ENCODE results near the gene RNF5.

Gene RNF5

DNA sequence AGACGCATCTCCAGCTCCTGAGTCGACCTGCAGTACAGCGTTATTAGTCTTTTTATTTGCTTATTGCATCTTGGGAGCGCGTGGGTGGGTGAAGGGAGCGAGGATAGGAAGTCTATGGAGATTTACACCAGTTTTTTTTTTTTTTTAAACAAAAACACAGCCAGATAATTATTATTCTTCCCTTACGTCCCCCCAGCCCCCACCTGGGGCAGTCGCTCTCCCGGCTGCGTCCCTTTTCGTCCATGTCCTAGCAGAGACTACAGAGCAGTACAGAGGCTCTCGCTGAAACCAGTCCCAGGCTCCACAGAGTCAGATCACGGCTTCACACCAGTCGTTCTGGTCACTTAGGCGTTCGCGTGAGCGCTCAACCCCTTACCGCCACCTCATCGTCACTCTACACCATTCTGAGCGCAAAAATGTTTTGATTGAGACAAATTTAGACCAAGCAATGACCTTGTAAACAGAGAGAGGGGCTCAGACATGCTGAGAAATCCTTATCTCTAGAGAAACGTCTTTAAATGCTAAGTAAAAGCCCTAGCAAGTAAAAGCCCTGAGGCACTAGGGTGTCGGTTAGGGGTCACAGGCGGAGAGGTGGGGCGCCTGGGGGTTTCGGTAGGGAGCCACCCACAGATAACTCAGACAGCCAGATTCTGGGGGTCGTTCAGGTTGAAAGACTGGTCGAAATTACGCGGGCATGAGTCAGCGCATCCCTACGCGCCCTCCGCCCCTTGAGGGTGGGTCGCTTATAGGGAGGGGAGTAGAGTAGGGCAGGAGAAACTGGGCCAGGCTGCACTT lies 25.2 kb upstream of the RNF5 start:
- no peak for DNase-seq

DNA sequence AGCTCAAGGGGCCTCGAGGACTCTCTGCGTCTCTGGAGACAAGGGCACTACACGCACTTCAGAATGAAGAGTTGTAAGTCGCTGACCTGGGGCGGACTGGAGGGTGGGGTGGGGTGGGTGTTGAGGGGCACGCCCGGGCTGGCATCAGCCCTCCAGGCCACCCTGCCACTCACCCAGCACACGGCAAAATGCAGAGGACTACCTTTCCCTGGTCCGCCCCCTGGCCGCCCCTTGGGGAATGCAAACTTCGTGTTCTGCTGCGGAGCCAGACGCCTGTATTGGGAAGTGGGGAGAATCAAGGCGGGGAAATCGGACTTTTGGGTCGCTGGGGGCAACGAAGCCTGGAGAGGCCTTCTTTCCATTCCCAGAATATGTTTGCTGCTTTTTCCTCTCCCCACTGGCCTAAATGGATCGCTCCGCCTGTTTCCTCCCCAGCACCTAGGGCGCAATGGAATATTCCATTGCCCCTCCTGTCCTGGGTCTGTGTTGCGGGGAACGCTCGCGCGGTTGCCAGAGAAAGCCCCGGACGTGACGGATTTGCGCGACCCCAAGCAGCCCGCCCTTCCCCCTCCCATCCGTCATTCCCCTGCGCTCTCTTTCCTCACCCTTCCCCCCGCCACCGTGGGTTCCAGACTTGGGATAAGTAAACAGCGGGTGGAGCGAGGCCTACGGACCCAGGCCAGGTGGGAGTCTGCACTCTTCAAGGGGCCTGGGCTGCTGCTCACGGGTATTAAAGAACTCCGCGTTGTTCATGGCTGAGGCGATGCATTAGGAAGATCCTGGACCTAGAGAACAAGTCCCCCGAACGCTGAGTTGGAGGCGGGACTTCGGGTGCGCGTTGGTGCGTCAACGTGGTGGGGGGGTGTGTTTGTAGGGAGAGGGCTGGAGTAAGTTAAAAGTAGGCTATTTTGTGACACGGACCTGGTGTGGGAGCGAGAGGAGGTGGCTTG lies 24.4 kb upstream of the RNF5 start, which contains the start of gene PPT2:
Gene PPT2 (plus strand): TSS at position 578 of the 950 bp plus-strand sequence. CDS start 454 bp downstream, outside the sequence.
- DNase-seq, result peak; percentile 69

DNA sequence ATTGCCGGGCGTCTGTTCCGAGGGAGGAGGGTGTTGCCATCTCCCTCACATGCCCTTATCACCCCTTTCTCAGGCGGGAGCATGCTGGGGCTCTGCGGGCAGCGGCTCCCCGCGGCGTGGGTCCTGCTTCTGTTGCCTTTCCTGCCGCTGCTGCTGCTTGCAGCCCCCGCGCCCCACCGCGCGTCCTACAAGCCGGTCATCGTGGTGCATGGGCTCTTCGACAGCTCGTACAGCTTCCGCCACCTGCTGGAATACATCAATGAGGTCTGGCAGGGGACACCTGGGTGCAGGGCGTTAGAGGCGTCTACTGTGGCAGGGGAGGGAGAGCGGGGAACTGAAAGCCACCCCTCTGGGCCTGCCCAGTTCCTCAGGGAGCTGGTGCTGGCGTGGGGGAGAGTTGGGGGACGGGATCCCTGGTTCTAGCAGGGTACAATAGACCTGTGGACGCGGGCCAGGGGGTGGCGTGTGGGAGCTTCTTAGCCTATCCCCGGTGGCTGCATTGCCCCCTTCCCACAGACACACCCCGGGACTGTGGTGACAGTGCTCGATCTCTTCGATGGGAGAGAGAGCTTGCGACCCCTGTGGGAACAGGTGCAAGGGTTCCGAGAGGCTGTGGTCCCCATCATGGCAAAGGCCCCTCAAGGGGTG lies 23.6 kb upstream of the RNF5 start:
- DNase-seq, result peak; percentile 57

DNA sequence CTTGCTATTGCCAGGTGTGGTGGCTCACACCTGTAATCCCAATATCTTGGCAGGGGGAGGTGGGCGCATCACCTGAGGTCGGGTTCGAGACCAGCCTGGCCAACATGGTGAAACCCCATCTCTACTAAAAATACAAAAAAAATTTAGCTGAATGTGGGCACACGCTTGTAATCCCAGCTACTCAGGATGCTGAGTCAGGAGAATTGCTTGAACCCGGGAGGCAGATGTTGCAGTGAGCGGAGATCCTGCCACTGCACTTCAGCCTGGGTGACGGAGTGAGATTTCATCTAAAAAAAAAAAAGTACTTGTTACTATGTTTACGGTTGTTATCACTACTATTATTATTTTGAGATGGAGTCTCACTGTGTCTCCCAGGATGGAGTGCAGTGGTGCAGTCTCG lies 21.3 kb upstream of the RNF5 start:
- DNase-seq, result no peak

DNA sequence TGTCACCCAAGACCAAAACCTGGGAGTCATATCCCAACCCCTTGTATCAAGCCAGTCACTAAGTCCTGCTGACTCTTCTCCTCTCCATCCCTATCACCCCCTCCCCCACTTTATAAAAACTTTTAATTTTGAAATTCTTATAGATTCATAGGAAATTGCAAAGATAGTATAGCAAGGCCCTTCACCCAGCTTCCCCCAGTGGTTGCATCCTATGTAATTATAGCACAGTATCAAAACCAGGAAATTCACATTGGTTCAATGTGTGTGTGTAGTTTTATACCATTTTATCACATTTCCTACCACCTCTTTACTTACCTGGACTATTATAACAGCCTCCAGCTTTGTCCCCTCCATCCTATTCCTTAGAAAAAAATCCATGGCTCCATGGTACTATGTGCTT lies 20.2 kb upstream of the RNF5 start:
- no peak for DNase-seq

DNA sequence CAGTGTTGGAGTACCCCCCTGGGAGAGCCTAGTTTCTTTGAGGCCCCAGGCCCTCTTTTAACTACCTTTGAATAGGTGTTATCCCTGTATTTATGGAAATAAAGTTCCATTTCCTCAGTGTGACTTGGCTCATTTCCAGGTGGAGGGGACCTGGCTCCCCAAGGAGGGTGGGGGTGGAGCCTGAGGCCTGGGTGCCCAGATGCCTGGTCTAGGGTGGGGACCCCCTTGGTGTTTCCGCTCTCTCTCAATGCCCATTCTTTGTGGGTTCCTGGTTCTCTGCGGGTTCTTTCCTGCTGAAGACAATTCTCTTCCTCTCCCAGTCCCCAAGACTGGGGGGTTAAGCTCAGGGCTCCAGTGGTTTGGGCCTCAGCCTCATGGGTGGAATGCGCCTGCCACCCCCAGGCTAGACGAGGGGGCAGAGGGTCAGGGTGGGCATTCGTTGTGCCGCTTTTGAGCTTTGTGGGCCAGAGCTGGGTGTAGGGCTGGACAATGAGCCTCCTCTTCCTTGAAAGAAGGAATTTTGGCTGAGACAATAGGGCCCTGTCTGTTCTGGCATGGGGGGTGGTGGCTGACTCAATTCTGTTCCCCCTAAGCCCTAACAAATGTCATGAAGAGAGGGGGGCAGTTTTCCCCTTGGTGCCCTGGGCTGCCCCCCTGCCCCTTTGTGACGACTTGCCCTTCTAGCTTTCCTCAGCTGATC lies 14.5 kb upstream of the RNF5 start:
- DNase-seq, result no peak

DNA sequence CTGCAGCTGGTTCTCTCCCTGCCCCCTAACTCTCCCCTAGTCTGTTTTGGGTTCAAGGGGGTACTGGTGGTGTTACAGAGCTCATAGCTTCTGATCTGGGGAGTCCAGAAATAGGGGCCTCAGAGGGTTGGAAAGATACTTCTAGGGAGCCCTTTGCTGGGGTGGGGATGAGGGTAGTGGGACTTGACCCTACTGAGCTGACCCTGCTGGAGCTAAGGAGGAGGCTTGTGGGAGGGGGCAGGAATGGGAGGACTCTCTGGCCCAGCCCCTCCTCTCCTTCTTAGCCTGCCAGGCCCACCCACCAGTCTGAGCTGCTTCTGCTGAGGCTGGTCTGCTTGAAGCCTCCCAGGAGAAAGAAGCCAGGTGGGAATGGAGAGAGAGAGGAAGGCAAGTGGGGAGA lies 13.9 kb upstream of the RNF5 start, which contains the start of gene EGFL8:
Gene EGFL8 (plus strand): TSS at position 301 of the 400 bp plus-strand sequence. CDS start 1,571 bp downstream, outside the sequence.
- DNase-seq, result no peak

DNA sequence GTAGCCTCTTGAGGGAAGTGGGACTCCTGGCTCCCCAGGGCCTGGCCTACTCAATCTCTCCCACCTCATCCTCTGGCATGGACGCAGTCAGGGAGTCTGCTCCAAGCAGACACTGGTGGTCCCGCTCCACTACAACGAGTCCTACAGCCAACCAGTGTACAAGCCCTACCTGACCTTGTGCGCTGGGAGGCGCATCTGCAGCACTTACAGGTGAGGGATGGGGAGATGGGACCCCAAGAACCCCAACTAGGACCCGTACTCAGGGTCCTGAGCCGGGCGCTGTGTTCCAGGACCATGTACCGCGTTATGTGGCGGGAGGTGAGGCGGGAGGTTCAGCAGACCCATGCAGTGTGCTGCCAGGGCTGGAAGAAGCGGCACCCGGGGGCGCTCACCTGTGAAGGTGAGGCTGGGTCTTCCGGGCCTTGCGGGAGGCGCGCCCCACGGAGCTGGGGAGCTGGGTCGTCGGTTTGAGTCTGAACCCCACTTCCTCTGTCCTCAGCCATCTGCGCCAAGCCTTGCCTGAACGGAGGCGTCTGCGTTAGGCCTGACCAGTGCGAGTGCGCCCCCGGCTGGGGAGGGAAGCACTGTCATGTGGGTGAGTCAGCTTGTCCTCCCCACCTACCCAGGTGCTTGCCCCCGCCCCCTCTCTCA lies 11.7 kb upstream of the RNF5 start:
- no peak for DNase-seq

DNA sequence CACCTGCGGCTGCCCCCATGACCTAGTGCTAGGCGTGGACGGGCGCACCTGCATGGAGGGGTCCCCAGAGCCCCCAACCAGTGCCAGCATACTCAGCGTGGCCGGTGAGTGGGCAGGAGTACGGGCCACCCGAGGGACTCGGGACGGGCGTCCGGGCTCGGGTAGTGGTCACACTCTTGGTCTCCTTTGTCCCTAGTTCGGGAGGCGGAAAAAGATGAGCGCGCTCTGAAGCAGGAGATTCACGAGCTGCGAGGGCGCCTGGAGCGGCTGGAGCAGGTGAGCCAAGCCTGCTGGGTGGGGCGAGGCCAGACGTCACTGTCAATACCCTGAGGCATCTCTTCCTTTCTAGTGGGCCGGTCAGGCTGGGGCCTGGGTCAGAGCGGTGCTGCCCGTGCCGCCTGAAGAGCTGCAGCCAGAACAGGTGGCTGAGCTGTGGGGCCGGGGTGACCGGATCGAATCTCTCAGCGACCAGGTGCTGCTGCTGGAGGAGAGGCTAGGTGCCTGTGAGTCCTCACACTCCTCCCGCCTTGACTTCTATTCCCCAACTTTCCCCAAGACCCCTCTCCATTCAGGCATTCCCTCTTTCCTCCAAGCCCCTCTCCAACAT lies 10.9 kb upstream of the RNF5 start:
- no peak for DNase-seq

DNA sequence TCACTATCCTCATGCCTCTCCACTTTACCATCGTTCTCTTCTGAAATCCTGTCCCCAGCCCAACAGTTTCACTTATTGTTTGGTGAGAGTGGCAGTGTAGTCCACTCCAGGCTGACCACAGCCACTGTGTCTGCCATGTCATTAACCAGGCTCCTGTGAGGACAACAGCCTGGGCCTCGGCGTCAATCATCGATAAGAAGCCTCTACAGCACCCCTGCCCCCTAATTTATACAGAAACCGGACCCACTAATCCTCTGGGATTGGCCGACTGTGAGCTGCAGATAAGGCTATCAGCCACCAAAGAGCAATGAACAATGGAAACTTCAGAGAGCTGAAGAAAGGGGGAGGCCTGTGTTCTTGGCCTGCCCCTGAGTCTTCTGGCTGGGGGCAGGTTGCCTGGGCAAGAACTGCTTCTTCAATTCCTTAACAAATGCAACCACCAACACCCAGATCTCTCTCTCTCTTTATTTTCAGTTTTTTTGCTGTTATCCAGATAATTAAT lies 10.4 kb upstream of the RNF5 start:
- no peak for DNase-seq

DNA sequence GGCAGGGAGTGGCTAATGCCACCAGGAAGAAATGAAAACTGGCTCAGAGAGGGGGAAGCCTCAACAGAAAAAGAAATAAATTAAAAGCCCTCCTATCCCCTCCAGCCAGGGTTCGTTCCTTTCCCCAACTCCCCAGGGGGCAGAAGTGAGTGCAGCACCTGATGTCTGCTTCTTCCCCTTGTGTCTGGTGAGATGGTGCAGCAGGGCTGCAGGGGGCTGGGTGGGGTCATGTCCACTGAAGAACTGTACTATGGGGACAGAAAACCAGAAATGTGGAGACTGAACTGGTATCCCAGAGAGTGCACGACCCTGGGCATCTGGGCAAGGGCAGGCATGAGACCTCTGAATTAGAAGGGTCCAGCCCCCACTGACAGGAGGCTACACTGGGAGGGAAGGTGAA lies 9.9 kb upstream of the RNF5 start:
- DNase-seq, result no peak

DNA sequence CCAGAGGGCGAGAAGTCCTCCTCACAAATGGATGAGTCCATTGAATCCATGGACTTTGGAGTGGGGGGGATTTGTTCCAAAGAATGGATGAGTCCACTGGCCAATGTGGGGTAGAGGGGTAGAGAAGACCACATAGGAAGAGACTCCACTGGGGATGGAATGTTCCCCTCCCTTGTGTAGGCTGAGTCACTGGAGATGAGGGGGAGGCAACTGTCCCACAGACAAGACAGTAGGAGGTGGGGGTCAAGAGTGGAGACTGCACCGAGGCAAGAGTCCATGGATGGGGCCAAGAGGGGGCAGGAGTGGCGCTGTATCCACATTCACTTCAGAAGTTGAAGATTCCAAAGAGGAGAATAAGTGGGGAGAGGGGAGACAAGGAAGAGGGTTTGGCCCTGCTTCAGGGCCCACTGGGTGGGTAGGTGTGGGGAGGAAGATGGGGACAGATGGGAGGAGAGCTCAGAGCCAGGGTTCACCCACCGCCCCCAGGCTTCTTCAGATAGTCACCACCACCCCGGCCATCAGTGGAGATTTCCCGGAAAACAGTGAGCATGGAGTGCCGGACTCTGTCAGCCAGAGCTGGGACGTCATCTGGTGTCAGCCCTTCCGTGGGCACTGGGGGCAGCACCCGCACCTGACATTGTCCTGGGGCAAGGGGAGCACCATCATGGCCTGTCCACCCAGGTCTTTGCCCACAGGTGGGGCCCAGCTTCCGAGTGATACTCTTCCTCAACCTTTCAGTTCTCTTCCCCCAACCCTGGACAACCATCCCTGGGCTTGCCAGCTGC lies 9.2 kb upstream of the RNF5 start:
- no peak for DNase-seq

DNA sequence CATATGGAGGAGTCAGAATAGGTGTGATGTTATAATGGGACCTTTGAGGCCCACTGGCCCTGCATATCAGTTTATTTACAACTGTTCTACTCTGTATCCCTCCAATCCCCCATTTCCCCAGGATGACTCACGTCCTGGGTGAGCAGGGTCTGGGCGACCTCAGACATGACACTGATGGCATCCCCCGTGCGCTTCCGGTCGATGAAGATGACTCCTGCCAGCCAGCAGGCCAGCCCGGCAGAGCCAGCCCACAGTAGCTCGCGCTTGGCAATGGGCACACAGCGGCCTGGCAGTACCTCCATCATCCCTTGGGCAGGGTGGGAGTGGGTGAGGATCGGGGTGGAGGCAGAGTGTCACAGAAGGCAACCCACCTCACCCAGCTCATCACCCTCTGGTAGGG lies 7.9 kb upstream of the RNF5 start:
- no peak for DNase-seq

DNA sequence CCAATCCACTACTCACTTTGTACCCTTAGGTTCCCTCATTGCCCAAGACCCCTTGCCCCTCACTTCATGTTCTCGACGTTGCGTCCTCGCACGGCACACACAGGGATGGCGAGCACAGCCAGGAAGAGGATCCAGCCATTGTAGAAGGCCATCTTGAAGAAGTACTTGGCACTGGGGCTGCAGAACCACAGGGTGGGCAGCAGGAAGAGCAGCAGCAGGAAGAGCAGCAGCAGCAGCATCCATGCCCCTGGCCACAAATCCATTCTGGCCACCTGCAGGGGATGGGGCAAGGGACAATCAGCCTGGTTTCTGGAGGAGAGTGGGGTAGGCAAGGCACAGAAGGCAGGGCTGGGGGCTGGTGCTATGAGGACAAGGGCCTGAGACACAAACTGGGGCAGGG lies 7.0 kb upstream of the RNF5 start:
- DNase-seq, result no peak

DNA sequence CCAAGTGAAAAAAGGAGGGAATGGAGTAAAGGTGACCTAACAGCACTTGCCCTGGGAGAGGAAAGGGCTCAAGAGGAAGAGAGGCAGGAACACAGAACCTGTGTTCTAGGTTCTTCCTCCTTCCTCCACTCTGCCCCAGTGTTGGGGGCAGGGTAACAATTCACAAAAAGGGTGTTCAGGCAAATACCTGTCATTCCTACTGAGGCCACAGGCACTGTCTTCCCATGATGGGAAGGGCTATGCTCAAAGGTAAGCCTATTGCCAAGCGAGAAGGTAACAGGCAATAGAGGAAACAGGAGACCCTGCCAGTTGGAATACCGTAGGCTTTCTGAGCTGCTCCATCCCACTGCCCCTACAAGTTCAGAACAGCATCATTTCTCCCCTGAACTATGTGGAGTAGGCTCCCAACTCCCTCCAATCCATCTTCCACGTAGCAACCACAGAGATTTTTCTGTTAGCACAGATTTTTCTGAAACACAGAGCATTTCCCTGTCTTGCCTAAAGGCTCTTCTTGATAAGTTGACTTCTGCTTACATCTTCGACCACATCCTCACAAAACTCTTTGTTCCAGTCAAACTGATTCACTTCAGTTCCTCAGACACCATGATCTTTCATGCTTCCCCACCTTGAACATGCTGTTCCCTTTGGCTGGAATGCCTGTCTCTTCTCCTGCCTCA lies 5.0 kb upstream of the RNF5 start:
- no peak for DNase-seq

DNA sequence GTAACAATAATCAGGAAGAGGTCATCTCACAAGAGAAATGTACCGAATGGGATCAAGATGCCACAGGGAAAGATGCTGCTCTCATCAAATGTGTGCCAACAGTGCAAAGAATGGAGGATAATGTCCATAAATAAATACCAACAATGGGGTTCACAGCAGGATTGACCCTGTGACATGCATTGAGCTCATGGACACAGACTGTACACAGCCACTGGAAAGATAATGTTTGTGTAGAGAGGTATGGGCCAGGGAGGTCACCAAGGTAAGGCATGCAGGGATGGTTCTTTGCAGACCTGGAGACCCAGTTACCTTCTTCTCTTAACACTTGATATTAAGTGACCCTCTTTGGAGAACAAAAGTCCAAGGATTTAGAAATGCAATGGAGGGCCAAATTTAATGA lies 3.8 kb upstream of the RNF5 start:
- DNase-seq, result no peak

DNA sequence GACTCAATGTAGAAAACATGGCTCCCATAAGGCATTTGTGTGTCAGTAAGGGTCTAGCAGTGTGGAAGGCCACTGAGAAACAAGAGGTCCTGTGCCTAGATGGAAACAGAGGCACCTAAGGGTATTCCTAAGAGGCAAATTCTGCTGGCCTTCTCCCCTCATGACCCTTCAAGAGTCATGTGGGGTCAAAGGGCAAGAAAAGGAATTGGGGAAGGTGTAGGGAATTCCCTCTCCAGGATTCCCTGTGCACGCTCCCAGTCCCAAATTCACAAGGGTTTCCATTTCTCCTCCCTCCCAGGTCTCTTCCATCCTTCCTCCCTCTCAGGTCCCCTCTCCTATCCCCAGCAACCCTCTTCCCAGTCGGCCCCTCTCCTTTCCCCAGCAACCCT lies 2.9 kb upstream of the RNF5 start:
- DNase-seq, result no peak

DNA sequence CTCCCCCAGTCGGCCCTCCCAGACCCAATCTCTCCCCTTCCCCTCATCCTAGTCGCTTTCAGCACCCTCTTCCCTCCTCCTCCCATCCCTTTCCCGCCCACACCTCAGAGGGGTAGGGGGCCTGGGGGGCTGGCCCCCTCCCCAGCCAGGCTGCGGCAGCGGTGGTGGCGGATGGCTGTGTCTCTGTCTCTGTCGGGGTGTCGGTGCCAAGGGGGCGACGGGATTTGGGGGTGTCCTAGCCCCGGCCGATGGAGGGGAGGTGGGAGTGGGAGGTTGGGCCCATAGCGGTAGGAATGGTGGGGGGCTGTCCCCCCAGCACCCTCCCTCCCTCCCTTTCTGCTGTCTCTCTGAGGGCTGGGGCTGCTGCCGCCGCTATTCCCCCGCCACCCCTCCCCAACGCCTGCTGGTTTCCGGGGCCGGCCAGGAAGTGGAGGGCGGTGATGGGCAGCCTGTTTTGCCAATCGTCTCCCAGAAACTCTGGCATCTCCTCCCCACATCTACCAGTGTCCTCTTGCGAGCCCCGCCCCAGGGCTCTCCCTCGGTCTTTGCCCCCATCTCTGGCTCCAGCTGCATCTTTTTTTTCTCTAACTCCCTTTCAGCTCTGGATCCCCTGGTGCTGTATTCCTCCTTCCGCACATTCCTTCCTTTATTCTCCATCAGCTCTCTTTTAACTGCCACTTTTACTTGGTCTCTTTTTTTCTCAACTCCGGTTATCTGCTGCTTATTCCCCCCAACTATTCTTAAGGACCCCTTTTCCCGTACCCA lies 2.3 kb upstream of the RNF5 start, which contains the start of gene AGPAT1:
Gene AGPAT1 (minus strand): TSS at position 374 of the 765 bp plus-strand sequence. CDS start 4,588 bp downstream, outside the sequence.
- peak; percentile 98 for DNase-seq
